Measurements from ENCODE around the gene PLSCR2. TPM values are rescaled to one million over a fixed set of nuclear protein-coding genes. Genes with fewer than 3 reads are reported as not detected.

The PLSCR2 gene
- total RNA-seq, 1 experiment from 2014 or later, result 0.54 TPM

DNA sequence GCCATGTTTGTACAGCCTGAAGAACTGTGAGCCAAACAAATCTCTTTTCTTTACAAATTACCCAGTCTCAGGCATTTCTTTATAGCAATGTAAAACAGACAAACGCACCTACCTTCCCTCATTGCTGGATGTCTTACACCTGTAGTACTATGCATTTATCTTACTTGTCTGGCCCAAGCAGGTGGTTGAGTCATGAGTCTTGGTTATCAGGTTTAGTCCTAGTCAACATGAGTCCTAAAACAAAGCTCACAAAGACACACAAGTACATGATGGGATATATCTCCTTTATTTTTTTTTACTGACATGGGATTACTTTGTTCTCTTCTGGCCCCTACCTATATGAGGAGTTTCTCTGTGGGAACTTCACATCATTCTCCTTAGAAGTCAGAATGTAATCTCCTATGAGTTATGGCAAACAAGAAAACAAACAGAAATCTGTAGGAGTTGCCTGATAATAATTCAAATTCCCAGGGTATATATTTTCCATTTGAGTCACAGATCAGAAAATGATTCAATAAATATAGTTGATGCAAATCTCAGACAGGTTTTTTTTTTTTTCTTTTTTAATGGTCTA is 33.6 kb upstream of the PLSCR2 start:
- in situ Hi-C loops (cut with HindIII; ENCODE audit: low pct_unique_long_range_greater_than_20kb, low sequenced_read_pairs) (no loop called here), intact Hi-C loops (cut with micrococcal nuclease; ENCODE audit: unreplicated experiment) (no loop called here)
- Histone ChIP-seq H3K4me1 (ENCODE audit: control insufficient read depth, insufficient read depth, low read length) (peaks cover 7% of the 10 kb centered on the region; the same call in 1 of the 2 replicates), H3K9me3 (ENCODE audit: control insufficient read depth, insufficient read depth, low read depth, low read length) (no peaks in the 10 kb centered on the region), H3K27me3 (ENCODE audit: control insufficient read depth, insufficient read depth, low read length) (no peaks in the 10 kb centered on the region), H3K4me3 (ENCODE audit: low read depth in 2 of 2, low read length in 2 of 2) (no peak overlapping the region), H3K27ac (ENCODE audit: low read length) (peak overlapping the region; percentile 37; the same call in 1 of the 2 replicates), H3K36me3 (ENCODE audit: control insufficient read depth, insufficient read depth, low read length) (no peaks in the 10 kb centered on the region)
- no peak for TF ChIP-seq SIN3A (IDR thresholded peaks at IDR 0.05; ENCODE audit: borderline replicate concordance, insufficient read depth, low read depth, low read length)
- TF ChIP-seq CTCF (IDR thresholded peaks at IDR 0.05), result no peak
- no TSS peak for BruUV-seq (replicated peaks)
- CTCF ChIA-PET, result no interaction called here
- POLR2A ChIA-PET, result no interaction called here
- DNase-seq (ENCODE audit: low read depth, low spot score) (no peak), ATAC-seq (peak; percentile 24)

- ATAC-seq (no peak), DNase-seq (ENCODE audit: low read depth, low spot score) (no peak)
- ChIA-PET CTCF (no interaction called here), POLR2A (no interaction called here)
- intact Hi-C loops (cut with micrococcal nuclease; ENCODE audit: unreplicated experiment), result no loop called here
- H3K27ac ChIP-seq (ENCODE audit: low read length), result no peak overlapping the region
- in situ Hi-C loops (cut with HindIII; ENCODE audit: low pct_unique_long_range_greater_than_20kb, low sequenced_read_pairs), result no loop called here
- H3K27me3 ChIP-seq (ENCODE audit: control insufficient read depth, insufficient read depth, low read length), result no peaks in the 10 kb centered on the region
- H3K4me1 ChIP-seq (ENCODE audit: control insufficient read depth, insufficient read depth, low read length), result peaks cover 7% of the 10 kb centered on the region; the same call in 1 of the 2 replicates
- no peak overlapping the region for H3K4me3 ChIP-seq (ENCODE audit: low read depth in 2 of 2, low read length in 2 of 2)
- no TSS peak for BruUV-seq (replicated peaks)
- H3K36me3 ChIP-seq (ENCODE audit: control insufficient read depth, insufficient read depth, low read length), result no peaks in the 10 kb centered on the region
- no peaks in the 10 kb centered on the region for H3K9me3 ChIP-seq (ENCODE audit: control insufficient read depth, insufficient read depth, low read depth, low read length)
- TF ChIP-seq REST (IDR thresholded peaks at IDR 0.05; ENCODE audit: insufficient read depth in 1 of 2, low read depth in 2 of 2, low read length in 1 of 2) (no peak), SIN3A (IDR thresholded peaks at IDR 0.05; ENCODE audit: borderline replicate concordance, insufficient read depth, low read depth, low read length) (no peak), TCF7L2 (IDR thresholded peaks at IDR 0.05; ENCODE audit: low read depth, low read length) (no peak), POLR2AphosphoS5 (IDR thresholded peaks at IDR 0.05; ENCODE audit: low read depth, low read length) (no peak), CTCF (IDR thresholded peaks at IDR 0.05) (no peak)
Measured at GRCh38 chr3:146501752-146502151, 32.4 kb upstream of the PLSCR2 start.
